Ramos (cell line): ENCODE measurements around the gene MOB3A.

Experiments
- in situ Hi-C: fragments of 300-500 bp; cut with MboI; formaldehyde crosslinking; loops from one replicate; pipeline ENCODE4 v1.14.3; 2022; ENCODE audit warnings: low sequenced_read_pairs; ENCODE audit not compliant: unreplicated experiment

MOB3A gene

GRCh38 chr19:2049741-2050348 is 46.3 kb downstream of the MOB3A start:
- in situ Hi-C loops = no loop called here

- in situ Hi-C loops = no loop called here
Measured at GRCh38 chr19:2048959-2049740, 47.0 kb downstream of the MOB3A start.

GRCh38 chr19:2048104-2048958 is 47.8 kb downstream of the MOB3A start:
- in situ Hi-C loops = no loop called here

- in situ Hi-C loops = no loop called here
Measured at GRCh38 chr19:2047449-2048103, 48.5 kb downstream of the MOB3A start.

- in situ Hi-C loops = no loop called here
Measured at GRCh38 chr19:2047076-2047448, 49.1 kb downstream of the MOB3A start.

- in situ Hi-C loops = no loop called here
Measured at GRCh38 chr19:2046046-2046907, 49.8 kb downstream of the MOB3A start.

GRCh38 chr19:2045501-2046045 is 50.6 kb downstream of the MOB3A start:
- in situ Hi-C loops = no loop called here

GRCh38 chr19:2044709-2045500 is 51.2 kb downstream of the MOB3A start:
- in situ Hi-C loops = no loop called here

- in situ Hi-C loops = no loop called here
Measured at GRCh38 chr19:2043961-2044708, 52.0 kb downstream of the MOB3A start.

GRCh38 chr19:2043251-2043641 is 52.9 kb downstream of the MOB3A start:
- in situ Hi-C loops = no loop called here

- in situ Hi-C loops = no loop called here
Measured at GRCh38 chr19:2042485-2043250, 53.5 kb downstream of the MOB3A start.

- in situ Hi-C loops = no loop called here
Measured at GRCh38 chr19:2041683-2042484, 54.2 kb downstream of the MOB3A start.

GRCh38 chr19:2041433-2041682 is 54.8 kb downstream of the MOB3A start:
- in situ Hi-C loops = no loop called here

- in situ Hi-C loops = no loop called here
Measured at GRCh38 chr19:2040647-2041432, 55.3 kb downstream of the MOB3A start.

GRCh38 chr19:2039959-2040646 is 56.0 kb downstream of the MOB3A start:
- in situ Hi-C loops = no loop called here
